Karpas-422 (cell line): ENCODE results near the gene EFEMP2. TPM values are rescaled to one million over a fixed set of nuclear protein-coding genes. Genes with fewer than 3 reads are reported as not detected.

ENCODE experiments used
- DNase-seq: peaks from one replicate; pipeline ENCODE4 v3.0.0-alpha.2; 2015
- H2AFZ ChIP-seq: fragments of 200-600 bp; sonication (generic); 2 replicates; pipeline ENCODE4 v1.6.1; 2014; ENCODE audit warnings: antibody characterized with exemption, low read length, mixed read lengths
- H3K27ac ChIP-seq: fragments of 200-600 bp; sonication (generic); 2 replicates; pipeline ENCODE4 v1.5.1; 2014; ENCODE audit warnings: mild to moderate bottlenecking, low read length, moderate library complexity
- H3K27me3 ChIP-seq: fragments of 200-600 bp; sonication (generic); 2 replicates; pipeline ENCODE4 v1.6.1; 2014; ENCODE audit warnings: low read length, mixed read lengths
- H3K36me3 ChIP-seq: fragments of 200-600 bp; sonication (generic); 2 replicates; pipeline ENCODE4 v1.6.1; 2014; ENCODE audit warnings: low read length, mixed read lengths; ENCODE audit not compliant: insufficient read depth
- H3K4me1 ChIP-seq: fragments of 200-600 bp; sonication (generic); 2 replicates; pipeline ENCODE4 v1.6.1; 2014; ENCODE audit warnings: mild to moderate bottlenecking, low read length, mixed read lengths
- H3K4me2 ChIP-seq: fragments of 200-600 bp; sonication (generic); 2 replicates; pipeline ENCODE4 v1.6.1; 2014; ENCODE audit warnings: low read length, low read depth, mild to moderate bottlenecking; ENCODE audit not compliant: poor library complexity, severe bottlenecking
- H3K4me3 ChIP-seq: fragments of 200-600 bp; sonication (generic); 2 replicates; pipeline ENCODE4 v1.5.1; 2014; ENCODE audit warnings: mild to moderate bottlenecking, antibody characterized with exemption, low read length, mixed read lengths
- H3K79me2 ChIP-seq: fragments of 200-600 bp; sonication (generic); 2 replicates; pipeline ENCODE4 v1.6.1; 2014; ENCODE audit warnings: mild to moderate bottlenecking, low read length, mixed read lengths
- H3K9ac ChIP-seq: fragments of 200-600 bp; sonication (generic); 2 replicates; pipeline ENCODE4 v1.6.0; 2014; ENCODE audit warnings: low read length
- H3K9me2 ChIP-seq: fragments of 200-600 bp; sonication (generic), shearing (Covaris generic); replicated peaks from 2 replicates; pipeline ENCODE4 v1.6.0; 2014; ENCODE audit warnings: mild to moderate bottlenecking, low read length, moderate library complexity; ENCODE audit not compliant: insufficient read depth
- H3K9me3 ChIP-seq: fragments of 300-700, 200-600 bp; sonication (generic); 2 replicates; pipeline ENCODE4 v1.6.1; 2014; ENCODE audit warnings: low read length, mixed read lengths
- H4K20me1 ChIP-seq: fragments of 200-600 bp; sonication (generic); 2 replicates; pipeline ENCODE4 v1.6.1; 2014; ENCODE audit warnings: mild to moderate bottlenecking, antibody characterized with exemption, low read length, low read depth; ENCODE audit not compliant: insufficient read depth
- total RNA-seq: library from RNA; depleted of rRNA; stranded (reverse); fragments of >200 nt; shearing (Covaris generic); gene quantifications from 2 replicates; pipeline ENCODE4 v1.2.3, GENCODE V29; 2014; ENCODE audit warnings: low replicate concordance

The EFEMP2 gene
- total RNA-seq, 1 experiment from 2014 or later, result 1.3 TPM

- H3K4me3 ChIP-seq, result no peak overlapping the region
- H2AFZ ChIP-seq, result no peak overlapping the region
- H3K9ac ChIP-seq, result no peak overlapping the region
- H3K9me2 ChIP-seq, result no peaks in the 10 kb centered on the region
- no peaks in the 10 kb centered on the region for H4K20me1 ChIP-seq
- H3K4me1 ChIP-seq, result no peaks in the 10 kb centered on the region
- DNase-seq, result no peak
- H3K4me2 ChIP-seq, result no peak overlapping the region
- H3K36me3 ChIP-seq, result no peaks in the 10 kb centered on the region
- no peaks in the 10 kb centered on the region for H3K9me3 ChIP-seq
- H3K79me2 ChIP-seq, result no peaks in the 10 kb centered on the region
- no peak overlapping the region for H3K27ac ChIP-seq
- H3K27me3 ChIP-seq, result no peaks in the 10 kb centered on the region
These were observed 34.0 kb upstream of the EFEMP2 start for GRCh38 chr11:65906602-65907001.

- no peaks in the 10 kb centered on the region for H3K36me3 ChIP-seq
- no peak overlapping the region for H3K9ac ChIP-seq
- H3K9me3 ChIP-seq, result no peaks in the 10 kb centered on the region
- H2AFZ ChIP-seq, result no peak overlapping the region
- H3K4me3 ChIP-seq, result no peak overlapping the region
- no peak overlapping the region for H3K27ac ChIP-seq
- H3K9me2 ChIP-seq, result no peaks in the 10 kb centered on the region
- no peaks in the 10 kb centered on the region for H3K27me3 ChIP-seq
- no peak overlapping the region for H3K4me2 ChIP-seq
- DNase-seq, result no peak
- H4K20me1 ChIP-seq, result no peaks in the 10 kb centered on the region
- peaks cover 11% of the 10 kb centered on the region for H3K4me1 ChIP-seq
- no peaks in the 10 kb centered on the region for H3K79me2 ChIP-seq
These were observed 31.1 kb upstream of the EFEMP2 start for GRCh38 chr11:65903715-65904114.

- H3K27me3 ChIP-seq, result no peaks in the 10 kb centered on the region
- no peak overlapping the region for H3K27ac ChIP-seq
- no peaks in the 10 kb centered on the region for H3K9me3 ChIP-seq
- H3K4me2 ChIP-seq, result no peak overlapping the region
- no peak overlapping the region for H2AFZ ChIP-seq
- no peak for DNase-seq
- no peak overlapping the region for H3K9ac ChIP-seq
- H4K20me1 ChIP-seq, result no peaks in the 10 kb centered on the region
- no peaks in the 10 kb centered on the region for H3K9me2 ChIP-seq
- no peaks in the 10 kb centered on the region for H3K79me2 ChIP-seq
- peaks cover 11% of the 10 kb centered on the region for H3K4me1 ChIP-seq
- no peak overlapping the region for H3K4me3 ChIP-seq
- H3K36me3 ChIP-seq, result no peaks in the 10 kb centered on the region
These were observed 30.5 kb upstream of the EFEMP2 start for GRCh38 chr11:65903068-65903481.

GRCh38 chr11:65900899-65901180, 28.2 kb upstream of the EFEMP2 start:
- Histone ChIP-seq H4K20me1 (no peaks in the 10 kb centered on the region), H3K4me3 (no peak overlapping the region), H2AFZ (no peak overlapping the region)

GRCh38 chr11:65900125-65900898, 27.7 kb upstream of the EFEMP2 start, which contains the start of gene FOSL1:
TSS of gene FOSL1 (minus strand) at chr11:65900388. CDS start at chr11:65900339, 49 bp downstream.
- peaks cover 11% of the 10 kb centered on the region for H3K4me1 ChIP-seq
- peak within 1 kb of the TSS; percentile 55; the same call in 1 of the 2 replicates for H3K4me3 ChIP-seq
- no peaks in the 10 kb centered on the region for H3K79me2 ChIP-seq
- no peaks in the 10 kb centered on the region for H3K9me2 ChIP-seq
- DNase-seq, result peak; percentile 87
- H3K4me2 ChIP-seq, result peak within 1 kb of the TSS; percentile 69
- no peaks in the 10 kb centered on the region for H3K9me3 ChIP-seq
- H2AFZ ChIP-seq, result no peak within 1 kb of the TSS
- H3K36me3 ChIP-seq, result no peaks in the 10 kb centered on the region
- no peaks in the 10 kb centered on the region for H4K20me1 ChIP-seq
- no peak within 1 kb of the TSS for H3K27ac ChIP-seq
- H3K27me3 ChIP-seq, result no peaks in the 10 kb centered on the region
- 0 out of 2 replicates have a peak within 1 kb of the TSS, but pooled peaks have one; percentile 27 for H3K9ac ChIP-seq

More at GRCh38 chr11:65900899-65901180, 28.2 kb upstream of the EFEMP2 start:
- H3K79me2 ChIP-seq, result no peaks in the 10 kb centered on the region
- H3K4me2 ChIP-seq, result peak overlapping the region; percentile 69
- H3K36me3 ChIP-seq, result no peaks in the 10 kb centered on the region
- no peak for DNase-seq
- H3K9me2 ChIP-seq, result no peaks in the 10 kb centered on the region
- no peak overlapping the region for H3K9ac ChIP-seq
- no peak overlapping the region for H3K27ac ChIP-seq
- peaks cover 11% of the 10 kb centered on the region for H3K4me1 ChIP-seq
- H3K27me3 ChIP-seq, result no peaks in the 10 kb centered on the region
- H3K9me3 ChIP-seq, result no peaks in the 10 kb centered on the region

- Histone ChIP-seq H3K4me1 (peaks cover 11% of the 10 kb centered on the region), H3K27ac (no peak overlapping the region), H3K9me2 (no peaks in the 10 kb centered on the region), H3K79me2 (no peaks in the 10 kb centered on the region), H4K20me1 (no peaks in the 10 kb centered on the region), H3K4me2 (peak overlapping the region; percentile 69), H3K4me3 (peak overlapping the region; percentile 55; the same call in 1 of the 2 replicates), H3K36me3 (no peaks in the 10 kb centered on the region), H3K9me3 (no peaks in the 10 kb centered on the region), H3K9ac (no peak overlapping the region), H3K27me3 (no peaks in the 10 kb centered on the region), H2AFZ (no peak overlapping the region)
- peak; percentile 25 for DNase-seq
These were observed 26.9 kb upstream of the EFEMP2 start for GRCh38 chr11:65899356-65900124.

GRCh38 chr11:65898656-65899355, 26.2 kb upstream of the EFEMP2 start:
- Histone ChIP-seq H3K4me2 (no peak overlapping the region), H3K9me2 (no peaks in the 10 kb centered on the region), H3K9ac (no peak overlapping the region), H3K27me3 (no peaks in the 10 kb centered on the region), H4K20me1 (no peaks in the 10 kb centered on the region), H3K36me3 (no peaks in the 10 kb centered on the region), H3K4me1 (peaks cover 17% of the 10 kb centered on the region), H3K9me3 (no peaks in the 10 kb centered on the region), H3K79me2 (no peaks in the 10 kb centered on the region), H3K27ac (no peak overlapping the region), H2AFZ (no peak overlapping the region), H3K4me3 (no peak overlapping the region)
- DNase-seq, result no peak

GRCh38 chr11:65897020-65897471, 24.4 kb upstream of the EFEMP2 start:
- Histone ChIP-seq H3K4me3 (no peak overlapping the region), H3K9ac (no peak overlapping the region), H3K9me2 (no peaks in the 10 kb centered on the region)

More at GRCh38 chr11:65897020-65897471, 24.4 kb upstream of the EFEMP2 start:
- no peak overlapping the region for H3K4me2 ChIP-seq
- H3K79me2 ChIP-seq, result peaks cover under 1% of the 10 kb centered on the region; the same call in 1 of the 2 replicates
- no peaks in the 10 kb centered on the region for H3K36me3 ChIP-seq
- H3K4me1 ChIP-seq, result peaks cover 35% of the 10 kb centered on the region
- H2AFZ ChIP-seq, result no peak overlapping the region
- H3K27ac ChIP-seq, result no peak overlapping the region
- peaks cover 3% of the 10 kb centered on the region; the same call in 1 of the 2 replicates for H4K20me1 ChIP-seq
- no peak for DNase-seq
- H3K27me3 ChIP-seq, result no peaks in the 10 kb centered on the region
- no peaks in the 10 kb centered on the region for H3K9me3 ChIP-seq
